Urinary bladder (tissue), 4 donors: Measurements from ENCODE around the gene MFRP. TPM values are rescaled to one million over a fixed set of nuclear protein-coding genes. Genes with fewer than 3 reads are reported as not detected.

Experiments used
- DNase-seq: peaks from one replicate; pipeline ENCODE4 v3.0.0-alpha.2; 2015; ENCODE audit errors: extremely low spot score
- H3K27ac ChIP-seq: one replicate; pipeline ENCODE4 v1.5.1; 2013; ENCODE audit warnings: low read depth, mild to moderate bottlenecking, moderate library complexity
- H3K36me3 ChIP-seq: one replicate; pipeline ENCODE4 v1.6.1; 2013; ENCODE audit warnings: mild to moderate bottlenecking, moderate library complexity; ENCODE audit not compliant: insufficient read depth
- H3K4me1 ChIP-seq: one replicate; pipeline ENCODE4 v1.6.1; 2013; ENCODE audit warnings: mild to moderate bottlenecking, moderate library complexity; ENCODE audit not compliant: insufficient read depth
- H3K4me3 ChIP-seq: one replicate; pipeline ENCODE4 v1.5.1; 2013; ENCODE audit warnings: low read depth, low read length
- WGBS: extraction: QIAGEN DNeasy Blood & Tissue Kit; methylation state at CpG from one replicate; pipeline ENCODE4 v1.1.7; 2013; 5-methylcytosine and 5-hydroxymethylcytosine counted together
- polyA plus RNA-seq: library from polyadenylated mRNA; stranded (reverse); fragments of 200-250 nt; gene quantifications from one replicate; pipeline ENCODE4 v1.2.3, GENCODE V29; 2013
- total RNA-seq: library from RNA; depleted of rRNA; stranded (reverse); fragments of >200 nt; gene quantifications from one replicate; pipeline ENCODE4 v1.2.3, GENCODE V29; 2014
- donor health status: healthy with polysubstance abuse.
- donor health status: healthy.

Gene MFRP
- total and polyA plus RNA-seq, 2 donors: 0.03 TPM; not detected in 1

- no peaks in the 10 kb centered on the region for H3K36me3 ChIP-seq
- 7% methylated on average over 54 of the region's 54 CpGs for WGBS
- peak overlapping the region; percentile 43 for H3K27ac ChIP-seq
- H3K4me3 ChIP-seq: peak overlapping the region; percentile 12
- peak; percentile 63 for DNase-seq
- H3K4me1 ChIP-seq: no peaks in the 10 kb centered on the region
Measured at GRCh38 chr11:119356349-119357031, 10.0 kb upstream of the MFRP start.

GRCh38 chr11:119355091-119355843 lies 8.8 kb upstream of the MFRP start:
- Histone ChIP-seq H3K36me3 (no peaks in the 10 kb centered on the region), H3K4me3 (no peak overlapping the region), H3K4me1 (no peaks in the 10 kb centered on the region), H3K27ac (no peak overlapping the region)
- DNase-seq: no peak
- 81% methylated on average over 9 of the region's 9 CpGs for WGBS

GRCh38 chr11:119352857-119353260 lies 6.4 kb upstream of the MFRP start:
- Histone ChIP-seq H3K27ac (no peak overlapping the region), H3K4me1 (no peaks in the 10 kb centered on the region), H3K4me3 (no peak overlapping the region), H3K36me3 (no peaks in the 10 kb centered on the region)
- WGBS: 36% methylated on average over 4 of the region's 4 CpGs
- no peak for DNase-seq

GRCh38 chr11:119351232-119351631 lies 4.7 kb upstream of the MFRP start:
- Histone ChIP-seq H3K4me3 (no peak overlapping the region), H3K27ac (no peak overlapping the region), H3K4me1 (no peaks in the 10 kb centered on the region), H3K36me3 (no peaks in the 10 kb centered on the region)
- no peak for DNase-seq
- 94% methylated on average over 1 of the region's 2 CpGs for WGBS

GRCh38 chr11:119350302-119350701 lies 3.8 kb upstream of the MFRP start:
- Histone ChIP-seq H3K27ac (no peak overlapping the region), H3K4me1 (no peaks in the 10 kb centered on the region), H3K36me3 (no peaks in the 10 kb centered on the region), H3K4me3 (no peak overlapping the region)
- 87% methylated on average over 6 of the region's 6 CpGs for WGBS
- DNase-seq: no peak

- no peak overlapping the region for H3K4me3 ChIP-seq
- no peaks in the 10 kb centered on the region for H3K36me3 ChIP-seq
- no peak overlapping the region for H3K27ac ChIP-seq
- no peaks in the 10 kb centered on the region for H3K4me1 ChIP-seq
- WGBS: 74% methylated on average over 16 of the region's 16 CpGs
- no peak for DNase-seq
Measured at GRCh38 chr11:119347940-119348605, 1.6 kb upstream of the MFRP start.

- H3K4me1 ChIP-seq: no peaks in the 10 kb centered on the region
- H3K4me3 ChIP-seq: no peak overlapping the region
- DNase-seq: no peak
- WGBS: 67% methylated on average over 2 of the region's 2 CpGs
- no peaks in the 10 kb centered on the region for H3K36me3 ChIP-seq
- no peak overlapping the region for H3K27ac ChIP-seq
Measured at GRCh38 chr11:119347242-119347641, 737 bp upstream of the MFRP start.

- no peaks in the 10 kb centered on the region for H3K4me1 ChIP-seq
Measured at GRCh38 chr11:119345685-119346084, 820 bp downstream of the MFRP start.

GRCh38 chr11:119344291-119345010 lies 2.1 kb downstream of the MFRP start:
- no peak for DNase-seq
- no peak overlapping the region for H3K4me3 ChIP-seq
- H3K27ac ChIP-seq: no peak overlapping the region
- H3K4me1 ChIP-seq: no peaks in the 10 kb centered on the region
- 86% methylated on average over 14 of the region's 14 CpGs for WGBS
- no peaks in the 10 kb centered on the region for H3K36me3 ChIP-seq

More at GRCh38 chr11:119345685-119346084, 820 bp downstream of the MFRP start:
- WGBS: 84% methylated on average over 12 of the region's 12 CpGs
- no peak overlapping the region for H3K27ac ChIP-seq
- no peak overlapping the region for H3K4me3 ChIP-seq
- no peak for DNase-seq
- H3K36me3 ChIP-seq: no peaks in the 10 kb centered on the region

GRCh38 chr11:119343726-119344125 lies 2.8 kb downstream of the MFRP start:
- H3K36me3 ChIP-seq: no peaks in the 10 kb centered on the region
- H3K4me1 ChIP-seq: no peaks in the 10 kb centered on the region
- no peak for DNase-seq
- no peak overlapping the region for H3K4me3 ChIP-seq
- no peak overlapping the region for H3K27ac ChIP-seq
- WGBS: 83% methylated on average over 7 of the region's 7 CpGs

GRCh38 chr11:119342362-119343130 lies 4.0 kb downstream of the MFRP start:
- no peaks in the 10 kb centered on the region for H3K4me1 ChIP-seq
- DNase-seq: no peak
- no peaks in the 10 kb centered on the region for H3K36me3 ChIP-seq
- 88% methylated on average over 10 of the region's 10 CpGs for WGBS
- H3K27ac ChIP-seq: no peak overlapping the region
- no peak overlapping the region for H3K4me3 ChIP-seq

GRCh38 chr11:119342023-119342300 lies 4.5 kb downstream of the MFRP start:
- no peak overlapping the region for H3K4me3 ChIP-seq
- no peak for DNase-seq
- no peak overlapping the region for H3K27ac ChIP-seq
- no peaks in the 10 kb centered on the region for H3K36me3 ChIP-seq
- no peaks in the 10 kb centered on the region for H3K4me1 ChIP-seq
- WGBS: 83% methylated on average over 7 of the region's 7 CpGs
